HG03521 (cell line): ENCODE results near the gene CGNL1.

Experiments
- ATAC-seq: cut with Tn5 transposase; IDR thresholded peaks from one replicate; pipeline ENCODE4 v1.9.1; 2021; ENCODE audit warnings: mild to moderate bottlenecking, moderate library complexity; ENCODE audit not compliant: unreplicated experiment

CGNL1 gene

DNA sequence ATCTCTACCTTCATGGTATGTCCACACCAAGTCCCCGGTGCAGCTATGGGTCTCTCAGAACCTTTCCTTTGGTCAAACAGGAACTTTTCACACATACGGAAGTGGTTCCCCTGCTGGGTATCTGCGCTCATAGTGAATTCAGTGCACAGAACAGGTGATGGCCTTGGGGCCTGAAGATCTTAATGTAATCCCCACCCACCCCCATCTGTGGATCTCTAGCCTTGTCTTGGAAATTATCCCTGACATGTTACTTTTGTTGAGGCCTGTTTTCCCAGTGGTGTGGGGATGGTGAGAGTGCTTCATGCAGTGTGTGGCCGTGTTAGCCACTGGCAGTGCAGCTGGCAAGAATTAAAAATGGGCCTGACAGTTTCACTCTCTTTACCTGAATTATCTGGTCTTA is 143.5 kb downstream of the CGNL1 start:
- ATAC-seq, result no peak

DNA sequence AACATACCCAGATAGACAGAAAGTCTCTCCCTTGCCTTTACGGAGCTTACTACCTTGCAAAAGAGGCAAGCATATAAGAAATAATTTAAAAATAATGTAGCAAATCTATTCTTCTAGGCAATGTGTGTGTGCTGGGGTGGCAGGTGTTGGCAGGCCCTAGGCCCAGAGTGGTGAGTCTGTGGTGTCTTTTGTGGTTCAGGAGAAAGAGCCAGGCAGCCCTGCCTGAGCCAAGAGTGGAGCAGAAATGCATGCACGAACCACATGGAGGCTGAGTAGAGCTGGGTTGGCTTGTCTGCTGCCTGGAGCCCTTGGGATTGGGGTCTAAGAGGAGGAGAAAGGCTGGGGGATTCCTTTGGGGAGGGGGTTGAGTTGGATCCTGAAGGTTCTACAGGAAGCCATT is 145.2 kb downstream of the CGNL1 start:
- no peak for ATAC-seq

- ATAC-seq, result no peak
Observed at GRCh38 chr15:57522148-57522547, 145.8 kb downstream of the CGNL1 start.

GRCh38 chr15:57525581-57525980 is 149.3 kb downstream of the CGNL1 start:
- ATAC-seq, result no peak

GRCh38 chr15:57526076-57526475 is 149.8 kb downstream of the CGNL1 start:
- ATAC-seq, result no peak

DNA sequence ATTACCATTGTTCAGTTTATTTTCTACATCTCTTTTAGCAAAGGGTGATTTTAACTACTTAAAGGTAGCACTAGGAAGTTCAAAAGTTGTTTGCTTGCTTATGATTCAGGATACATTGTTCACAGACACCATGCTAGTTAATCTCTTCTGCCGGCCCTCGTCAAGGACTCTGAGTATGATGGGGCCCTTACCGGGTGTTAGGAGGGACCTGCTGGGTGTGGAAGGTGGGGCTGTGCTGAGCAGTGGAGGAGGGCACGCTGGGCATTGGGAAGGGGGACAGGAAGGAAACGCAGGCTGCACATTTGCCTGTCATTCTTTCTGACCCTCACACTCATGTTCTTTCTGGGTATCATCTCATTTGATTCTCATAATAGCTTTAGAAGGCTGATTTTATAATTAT is 150.3 kb downstream of the CGNL1 start:
- ATAC-seq, result no peak

- no peak for ATAC-seq
Observed at GRCh38 chr15:57527382-57528091, 151.2 kb downstream of the CGNL1 start.

DNA sequence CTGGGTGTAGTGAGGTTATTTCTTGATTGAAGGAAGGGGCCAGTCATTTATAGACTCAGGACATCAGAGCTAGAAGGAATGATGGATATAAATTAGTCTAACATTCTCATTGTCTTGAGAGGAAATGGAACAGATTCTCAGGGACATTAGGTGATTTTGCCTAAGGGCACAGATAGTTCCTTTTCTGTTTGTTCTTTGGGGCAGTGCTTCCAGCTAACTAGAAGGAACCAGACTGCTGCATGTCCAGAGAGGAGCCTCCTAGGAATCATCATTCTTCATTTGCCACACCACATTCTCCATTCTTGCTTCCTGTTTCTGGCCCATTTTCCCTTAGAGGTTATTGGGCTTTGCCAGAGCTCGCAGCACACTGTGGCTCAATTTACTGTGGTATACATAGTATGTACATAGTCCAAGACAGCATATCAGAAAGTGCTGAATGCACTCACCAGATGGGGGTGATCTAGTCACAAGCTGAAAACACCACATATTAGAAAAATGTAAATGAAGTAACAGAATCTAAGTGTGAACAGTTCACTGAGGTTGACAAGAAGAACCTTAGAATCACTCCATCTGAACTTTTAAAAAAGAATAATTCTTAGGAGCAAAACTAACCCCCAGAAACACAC is 152.7 kb downstream of the CGNL1 start:
- no peak for ATAC-seq

GRCh38 chr15:57529748-57530147 is 153.4 kb downstream of the CGNL1 start:
- ATAC-seq, result no peak

DNA sequence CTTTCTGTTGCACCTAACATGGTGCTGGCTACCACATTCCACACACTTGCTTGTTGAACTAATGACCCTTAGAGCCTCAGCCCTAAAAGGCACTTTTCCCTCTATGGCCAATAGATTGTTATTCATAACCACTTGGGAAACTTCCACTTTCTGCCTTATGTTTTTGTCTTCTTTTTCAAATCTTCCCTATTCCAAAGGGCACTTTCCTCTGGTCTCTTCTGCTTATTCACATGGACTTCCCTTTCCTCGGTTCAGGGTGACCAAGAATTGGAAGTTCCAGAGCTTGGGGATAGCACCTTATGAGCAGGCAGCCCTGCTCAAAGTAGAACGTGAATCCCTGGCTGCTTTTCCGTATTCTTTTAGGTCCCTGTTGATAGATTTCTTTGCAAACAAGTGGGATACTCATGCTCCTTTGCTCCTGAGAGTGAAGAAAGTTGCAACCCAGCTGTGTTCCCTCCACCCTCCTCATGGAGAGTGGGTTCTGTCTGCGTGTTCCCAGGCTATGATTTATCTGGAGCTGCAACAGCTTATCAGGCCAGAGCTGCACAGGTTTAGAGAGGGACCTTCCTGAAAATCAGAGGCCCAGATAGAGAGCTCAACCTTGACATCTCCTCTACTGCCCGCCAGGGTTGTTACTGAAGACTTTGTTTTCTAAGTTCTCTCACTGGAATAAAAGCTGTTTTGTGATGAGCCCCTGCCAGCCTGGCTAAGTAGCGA is 156.6 kb downstream of the CGNL1 start:
- ATAC-seq, result no peak

- no peak for ATAC-seq
Observed at GRCh38 chr15:57533448-57533799, 157.1 kb downstream of the CGNL1 start.

- ATAC-seq, result no peak
Observed at GRCh38 chr15:57534281-57534680, 158.0 kb downstream of the CGNL1 start.

GRCh38 chr15:57537072-57537471 is 160.8 kb downstream of the CGNL1 start:
- no peak for ATAC-seq

DNA sequence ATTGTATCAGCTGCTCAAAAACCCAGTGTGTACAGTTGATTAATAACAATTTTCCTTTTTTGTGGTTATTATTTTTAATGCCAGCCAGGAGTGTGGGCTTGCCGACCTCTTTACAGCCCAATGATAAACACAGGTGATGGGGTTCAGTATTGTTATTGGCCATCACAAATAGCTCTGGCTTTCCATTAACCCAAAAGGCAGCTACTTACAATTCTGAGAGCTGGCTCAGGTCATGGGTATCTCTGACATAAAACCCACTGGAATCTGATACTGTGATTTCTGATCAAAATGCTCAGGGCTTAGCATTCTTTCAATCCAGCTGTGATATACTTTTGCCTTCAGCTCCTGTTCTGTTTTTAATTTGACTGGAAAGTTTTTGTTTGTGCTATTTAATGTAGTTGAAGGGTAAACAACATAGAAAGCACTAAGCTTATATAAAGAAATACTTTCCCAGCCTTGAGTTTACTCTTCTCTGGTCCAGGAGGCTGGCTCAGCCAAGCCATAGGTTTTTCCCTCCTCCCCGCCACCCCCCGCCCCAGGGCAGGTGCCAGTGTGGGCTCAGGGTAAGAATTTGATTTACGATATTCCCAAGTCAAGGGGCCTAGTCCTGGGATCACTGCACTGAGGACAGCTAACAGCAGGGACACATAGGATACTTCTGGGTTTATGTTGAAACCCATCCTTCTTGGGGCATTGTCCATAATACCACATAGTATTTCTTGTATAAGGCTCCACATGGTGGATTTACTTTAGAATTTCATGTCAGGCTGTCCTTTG is 161.4 kb downstream of the CGNL1 start:
- no peak for ATAC-seq

GRCh38 chr15:57538265-57538529 is 161.9 kb downstream of the CGNL1 start:
- no peak for ATAC-seq

GRCh38 chr15:57538821-57539220 is 162.5 kb downstream of the CGNL1 start:
- no peak for ATAC-seq

DNA sequence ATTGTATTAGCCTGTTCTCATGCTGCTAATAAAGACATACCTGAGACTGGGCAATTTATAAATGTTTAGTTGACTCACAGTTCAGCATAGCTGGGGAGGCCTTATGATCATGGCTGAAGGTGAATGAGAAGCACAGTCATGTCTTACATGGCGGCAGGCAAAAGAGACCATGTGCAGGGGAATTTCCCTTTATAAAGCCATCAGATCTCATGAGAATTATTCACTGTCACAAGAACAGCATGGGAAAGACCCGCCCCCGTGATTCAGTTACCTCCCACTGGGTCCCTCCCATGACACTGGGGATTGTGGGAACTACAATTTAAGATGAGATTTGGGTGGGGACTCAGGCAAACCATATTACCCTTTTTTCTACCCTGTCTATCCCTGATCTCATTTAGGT is 163.9 kb downstream of the CGNL1 start:
- no peak for ATAC-seq

GRCh38 chr15:57540736-57541135 is 164.4 kb downstream of the CGNL1 start:
- peak; percentile 72 for ATAC-seq

- ATAC-seq, result no peak
Observed at GRCh38 chr15:57541271-57541670, 165.0 kb downstream of the CGNL1 start.

DNA sequence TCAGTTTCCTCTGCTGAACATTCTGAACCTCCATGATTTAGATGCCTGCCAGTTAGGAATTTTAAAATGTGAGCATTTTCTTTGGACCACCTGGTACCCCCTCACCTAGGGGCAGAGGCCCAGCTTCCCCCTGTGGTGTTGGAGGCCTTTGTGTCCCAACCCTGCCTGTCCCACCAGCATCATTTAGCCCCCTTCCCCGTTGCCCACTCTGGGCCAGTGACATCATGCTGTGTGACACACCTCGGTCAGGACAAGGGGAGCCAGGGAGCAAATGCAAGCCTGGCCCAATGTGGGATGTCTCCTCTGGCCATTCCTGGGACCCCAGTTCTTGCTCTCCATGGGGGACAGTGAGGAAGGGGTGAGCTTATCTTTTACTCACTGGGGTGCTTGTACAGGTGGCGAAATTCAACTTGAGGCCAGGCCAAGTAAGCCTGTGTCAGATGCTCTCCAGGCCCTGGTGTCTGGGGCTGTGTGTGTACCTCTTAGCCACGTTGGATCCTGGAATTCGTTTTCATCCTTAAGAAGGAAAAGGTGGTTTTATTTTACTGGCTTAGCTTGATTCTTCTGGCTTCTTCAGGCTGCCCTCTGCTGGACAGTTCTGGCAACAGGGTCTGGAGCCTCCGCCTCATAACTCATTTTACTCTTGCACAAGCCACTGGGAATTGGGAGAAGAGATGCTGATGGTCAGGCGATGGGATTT is 165.7 kb downstream of the CGNL1 start:
- no peak for ATAC-seq

GRCh38 chr15:57542505-57542817 is 166.2 kb downstream of the CGNL1 start:
- ATAC-seq, result no peak
